Stimulated activated CD4-positive, alpha-beta T cell treated with anti-CD3 and anti-CD28 coated beads, Interleukin-12 subunit alpha, Interleukin-12 subunit beta, amount 100 ng/mL, for 24 hours (primary cell): Measurements from ENCODE around the gene CETN3.
"Not testable (repeated sequence)": the region's sequence is repeated elsewhere in the genome, so short reads cannot be mapped to it uniquely, and the experiment has no call there.

ENCODE experiments used
- DNase-seq, 2 experiments: peaks; one replicate each; pipeline ENCODE4 v3.0.0-alpha.2; 2020; ENCODE audit warnings: low read depth in 2 of 2

Gene CETN3

DNA sequence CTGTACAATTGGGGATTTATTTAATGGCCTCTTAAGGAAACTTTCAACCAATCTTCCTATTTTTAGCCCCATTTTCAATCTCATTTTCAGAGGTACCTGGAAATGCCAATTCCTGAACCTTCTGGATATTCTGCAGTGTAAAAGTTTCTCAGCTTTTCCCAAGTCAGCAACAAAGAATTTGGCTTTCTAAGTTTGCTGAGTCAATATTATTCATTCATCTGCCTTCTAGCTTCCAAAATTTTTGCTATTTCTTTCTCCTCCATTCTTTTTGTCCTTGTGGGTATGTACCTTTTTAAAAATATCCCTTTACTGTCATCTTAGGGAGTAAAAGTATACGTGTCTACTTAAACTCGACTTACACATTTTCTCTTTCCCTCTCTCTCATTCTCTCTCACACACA lies 25.7 kb downstream of the CETN3 start:
- no peak for DNase-seq

GRCh38 chr5:90381213-90381929 lies 28.2 kb downstream of the CETN3 start:
- DNase-seq, result no peak

DNA sequence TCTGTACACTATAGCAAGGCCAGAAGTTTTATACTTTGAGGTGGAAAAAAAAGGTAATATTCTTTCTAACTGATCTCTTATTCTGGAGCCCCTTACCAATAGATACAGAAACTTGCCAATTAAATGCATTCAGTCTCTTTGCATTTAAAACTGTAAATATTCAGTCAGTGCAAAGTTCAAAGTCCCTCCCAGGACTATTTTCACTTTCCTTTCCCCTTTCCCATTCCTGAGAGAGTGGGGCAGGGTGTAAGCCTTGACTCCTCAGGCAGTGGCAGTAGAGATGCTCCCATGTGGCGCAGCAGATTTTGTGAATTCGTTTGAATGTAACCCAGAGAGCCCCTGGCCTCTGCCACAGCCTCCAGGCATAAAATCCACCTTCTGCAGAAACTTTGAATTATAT lies 29.9 kb downstream of the CETN3 start:
- no peak for DNase-seq

GRCh38 chr5:90378752-90379151 lies 30.8 kb downstream of the CETN3 start:
- DNase-seq, result no peak

DNA sequence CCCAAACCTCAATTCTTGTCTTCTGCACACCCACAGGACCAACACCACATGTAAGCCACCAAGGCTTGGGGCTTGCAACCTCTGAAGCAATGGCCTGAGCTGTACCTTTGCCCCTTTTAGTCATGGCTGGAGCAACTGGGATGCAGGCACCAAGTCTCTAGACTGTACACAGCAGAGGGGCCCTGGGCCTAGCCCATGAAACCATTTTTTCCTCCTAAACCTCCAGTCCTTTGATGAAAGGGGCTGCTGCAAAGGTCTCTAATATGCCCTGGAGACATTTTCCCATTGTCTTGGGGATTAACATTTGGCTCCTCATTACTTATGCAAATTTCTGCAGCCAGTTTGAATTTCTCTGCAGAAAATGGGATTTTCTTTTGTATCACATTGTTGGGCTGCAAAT lies 38.3 kb downstream of the CETN3 start:
- not testable (repeated sequence) for DNase-seq

GRCh38 chr5:90368454-90369246 lies 40.9 kb downstream of the CETN3 start:
- DNase-seq, result no peak

GRCh38 chr5:90367879-90368278 lies 41.7 kb downstream of the CETN3 start:
- DNase-seq, result no peak

DNA sequence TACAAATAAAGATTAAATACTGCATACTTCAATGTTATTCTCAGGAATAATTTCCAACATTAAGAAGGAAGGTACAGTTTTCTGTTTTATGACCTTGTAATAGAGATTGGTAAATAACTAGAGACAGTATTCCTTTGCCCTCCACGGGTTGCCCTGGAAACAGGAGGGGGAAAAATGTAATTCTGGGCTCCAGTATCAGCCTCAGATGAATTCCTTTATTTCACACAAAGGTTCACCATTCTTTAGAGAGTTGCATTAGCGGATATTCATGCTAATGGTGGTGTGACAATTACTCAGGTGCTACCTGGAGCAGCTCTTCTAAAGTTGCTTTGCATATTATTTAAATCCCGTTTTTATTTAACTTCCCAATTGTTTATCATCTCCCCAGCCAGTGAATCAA lies 42.6 kb downstream of the CETN3 start:
- no peak for DNase-seq

DNA sequence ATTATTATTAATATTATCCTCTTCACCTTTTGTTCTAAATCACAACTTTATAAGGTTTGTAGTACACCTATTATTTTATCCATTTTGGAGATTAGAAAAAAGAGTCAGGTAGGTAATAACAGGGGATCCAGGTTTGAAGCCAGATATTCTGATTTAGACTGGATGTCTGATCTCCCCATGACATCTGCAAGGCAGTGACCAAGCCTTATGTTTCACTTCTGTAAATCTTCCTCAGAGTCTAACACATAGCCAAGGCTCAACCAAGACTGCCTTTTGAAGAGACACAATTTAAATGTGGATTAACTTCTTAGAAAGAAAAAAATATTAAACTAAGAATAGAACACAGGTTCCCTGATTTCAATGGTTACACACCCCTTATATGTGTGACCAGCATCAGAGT lies 44.2 kb downstream of the CETN3 start:
- no peak for DNase-seq

- DNase-seq, result no peak
Observed at GRCh38 chr5:90359073-90359920, 50.3 kb downstream of the CETN3 start.

DNA sequence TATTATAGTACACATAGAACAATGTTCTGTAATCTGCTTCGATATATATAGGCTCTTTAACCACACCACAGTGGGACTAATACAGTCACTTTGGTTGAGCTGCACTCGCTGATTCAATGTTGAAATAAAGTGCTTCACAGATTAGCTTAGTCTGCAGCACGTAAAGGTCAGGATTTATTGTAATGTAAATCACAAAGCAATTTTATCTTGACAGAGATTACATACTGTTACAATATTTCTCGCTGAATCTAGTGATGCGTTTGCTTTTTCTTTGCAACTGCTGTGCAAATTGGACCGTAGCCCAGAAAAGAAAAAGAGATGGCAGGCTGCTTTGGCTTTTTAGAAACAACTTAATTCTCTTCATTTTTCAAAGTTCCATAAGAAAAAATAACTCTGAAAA lies 52.9 kb downstream of the CETN3 start:
- no peak for DNase-seq

DNA sequence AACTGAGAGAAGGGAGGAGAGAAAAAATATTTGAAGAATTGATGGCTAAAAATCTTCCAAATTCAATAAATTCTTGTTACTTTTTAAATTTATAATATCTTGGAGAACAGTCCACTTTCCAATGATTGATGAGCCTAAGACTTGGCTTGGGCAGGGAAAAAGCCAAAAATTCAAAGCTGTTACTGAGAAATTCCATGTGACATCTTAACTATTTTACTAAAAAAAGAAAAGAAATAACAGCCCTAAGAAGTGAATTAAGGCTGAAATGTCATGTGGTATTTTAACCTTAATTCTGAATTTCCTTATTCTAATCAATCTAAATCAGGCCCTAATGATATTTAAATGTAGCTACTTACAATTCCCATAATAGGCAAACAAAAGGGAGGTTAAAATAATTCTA lies 53.4 kb downstream of the CETN3 start:
- no peak for DNase-seq

GRCh38 chr5:90355635-90356034 lies 53.9 kb downstream of the CETN3 start:
- no peak for DNase-seq

- DNase-seq, result no peak
Observed at GRCh38 chr5:90353254-90353653, 56.3 kb downstream of the CETN3 start.

DNA sequence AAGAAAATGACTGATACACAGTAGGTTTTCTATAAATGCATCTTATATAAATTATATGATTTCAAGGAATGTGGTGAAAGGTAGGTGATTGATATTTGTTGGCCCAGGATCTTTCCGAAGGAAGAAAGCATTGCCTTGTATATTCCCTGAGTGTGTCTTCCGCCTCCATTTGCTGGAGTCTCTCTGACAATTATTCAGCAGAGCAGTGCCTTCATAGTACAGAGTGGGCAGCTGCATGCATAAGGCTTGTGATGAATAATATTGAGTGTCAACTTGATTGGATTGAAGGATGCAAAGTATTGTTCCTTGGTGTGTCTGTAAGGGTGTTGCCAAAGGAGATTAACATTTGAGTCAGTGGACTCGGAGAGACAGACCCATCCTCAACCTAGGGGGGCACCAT lies 58.5 kb downstream of the CETN3 start:
- DNase-seq, result no peak

DNA sequence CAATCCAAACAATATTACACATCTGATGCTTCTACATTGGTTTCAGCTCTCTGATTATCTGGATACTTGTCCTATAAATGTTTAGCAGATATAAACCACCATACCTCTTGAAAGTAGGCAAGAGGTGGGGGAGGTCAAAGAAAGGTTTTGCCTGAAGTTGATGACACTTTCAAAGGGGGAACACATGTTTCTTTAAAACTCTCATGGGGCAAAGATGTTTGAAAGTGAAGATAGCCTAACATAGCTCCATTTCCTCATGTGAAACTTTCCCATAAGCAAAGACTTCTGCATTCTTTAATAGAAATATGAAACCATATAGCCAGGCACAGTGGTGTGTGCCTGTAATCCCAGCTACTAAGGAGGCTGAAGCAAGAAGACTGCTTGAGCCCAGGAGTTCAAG lies 62.1 kb downstream of the CETN3 start:
- DNase-seq, result no peak

DNA sequence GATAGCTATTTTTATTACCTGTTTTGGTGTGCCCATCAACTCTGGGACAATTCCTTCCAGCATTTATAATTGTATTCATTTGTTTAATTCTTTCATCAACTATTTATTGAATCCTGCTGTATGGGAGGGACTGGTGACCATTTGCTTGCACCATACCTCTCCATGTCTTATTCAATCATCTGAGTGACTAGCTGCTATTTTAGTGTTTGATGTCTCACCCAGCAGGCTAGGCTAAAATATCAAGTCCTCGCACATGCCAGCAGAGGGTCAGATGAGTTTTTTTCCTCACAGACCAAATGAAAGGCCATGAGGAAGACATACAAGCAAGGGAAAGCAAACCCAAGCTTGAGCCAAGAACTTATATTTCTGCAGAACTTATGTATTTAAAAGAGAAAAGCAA lies 63.9 kb downstream of the CETN3 start:
- no peak for DNase-seq

- no peak for DNase-seq
Observed at GRCh38 chr5:90344689-90345088, 64.9 kb downstream of the CETN3 start.

DNA sequence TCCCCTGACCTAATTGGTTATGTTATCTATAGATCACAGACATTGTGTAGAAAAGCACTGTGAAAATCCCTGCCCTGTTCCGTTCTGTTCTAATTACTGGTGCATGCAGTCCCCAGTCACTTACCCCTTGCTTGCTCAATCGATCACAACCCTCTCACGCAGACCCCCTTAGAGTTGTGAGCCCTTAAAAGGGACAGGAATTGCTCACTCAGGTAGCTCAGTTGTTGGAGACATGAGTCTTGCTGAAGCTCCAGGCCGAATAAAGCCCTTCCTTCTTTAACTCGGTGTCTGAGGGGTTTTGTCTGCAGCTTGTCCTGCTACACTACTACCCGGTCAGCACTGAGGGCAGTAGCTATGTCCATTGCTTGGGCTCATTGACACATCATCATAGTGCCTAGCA lies 65.8 kb downstream of the CETN3 start:
- not testable (repeated sequence) for DNase-seq

DNA sequence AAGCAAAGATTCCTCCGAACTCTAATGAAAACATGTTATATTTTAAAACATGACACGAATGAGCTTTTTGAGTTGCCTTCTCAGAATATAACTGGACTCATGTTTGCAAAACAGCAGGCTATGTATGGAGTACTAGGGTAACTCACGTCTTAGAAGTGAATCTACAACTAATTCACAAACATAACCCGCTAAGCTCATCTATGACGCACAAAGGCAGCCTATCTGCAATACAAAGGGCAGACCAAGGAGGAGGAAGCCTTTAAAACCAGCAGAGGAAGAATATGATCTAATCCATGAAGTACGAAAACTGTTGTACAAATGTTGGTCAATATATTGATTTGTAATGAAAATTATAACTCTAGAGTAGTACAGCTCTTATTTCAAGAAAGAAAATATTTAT lies 67.0 kb downstream of the CETN3 start:
- no peak for DNase-seq
